ENCODE measurements around the gene SMARCB1. TPM values are rescaled to one million over a fixed set of nuclear protein-coding genes. Genes with fewer than 3 reads are reported as not detected.

Gene SMARCB1
- total and polyA plus RNA-seq, 2 of the 4 experiments (the other 2 are of a cell fraction) = 110 to 159 TPM

GRCh38 chr22:23847991-23848864, 61.5 kb downstream of the SMARCB1 start:
- WGBS, 2 experiments (ENCODE audit: extremely low coverage in 2 of 2, insufficient read length in 1 of 2) = 75% methylated on average over 12 of the region's 24 CpGs; no CpG with 5 or more reads in 1 of the 2 experiments
- no peak overlapping the region for H2BK5ac ChIP-seq (ENCODE audit: low read depth, low read length, poor library complexity, severe bottlenecking)
- no peak overlapping the region for H2AFZ ChIP-seq (replicated peaks; ENCODE audit: low read length, poor library complexity)
- no peak for DNase-seq
- no peaks in the 10 kb centered on the region for H3K79me1 ChIP-seq (ENCODE audit: low read depth in 1 of 2, low read length in 2 of 2)
- no peak overlapping the region for H3K56ac ChIP-seq (ENCODE audit: extremely low read depth, insufficient read depth, low read length)
- intact Hi-C loops (cut with micrococcal nuclease) (loop anchor here (5.0 kb wide), 3 partner anchors 76 to 306 kb away; partner anchors contain the start of gene MMP11), dilution Hi-C loops (cut with HindIII; ENCODE audit: low sequenced_read_pairs, unreplicated experiment) (no loop called here), in situ Hi-C loops (cut with MboI; ENCODE audit: low sequenced_read_pairs) (loop anchor here (10.0 kb wide), 1 partner anchor 323 kb away; no protein-coding TSS in a partner anchor)
- no peak overlapping the region for H4K5ac ChIP-seq (ENCODE audit: low read depth, low read length)
- no peak overlapping the region for H3K18ac ChIP-seq (ENCODE audit: low read depth, low read length)
- ATAC-seq (ENCODE audit: low read depth) = no peak
- no peak overlapping the region for H4K8ac ChIP-seq (ENCODE audit: low read depth in 2 of 2, low read length in 2 of 2)
- H4K20me1 ChIP-seq (ENCODE audit: insufficient read depth, low read length) = no peaks in the 10 kb centered on the region
- no peak overlapping the region for H2BK15ac ChIP-seq (ENCODE audit: low read depth, low read length)
- no peak overlapping the region for H4K91ac ChIP-seq (ENCODE audit: insufficient read depth, low read depth, low read length)
- no peak overlapping the region for H3K14ac ChIP-seq (replicated peaks; ENCODE audit: low read depth, low read length)
- H3K4ac ChIP-seq (ENCODE audit: low read depth, low read length) = no peak overlapping the region
- H2BK20ac ChIP-seq (ENCODE audit: low read depth, low read length) = no peak overlapping the region
- H3K9me1 ChIP-seq (ENCODE audit: insufficient read depth, low read length) = no peaks in the 10 kb centered on the region
- no peaks in the 10 kb centered on the region for H3K9me3 ChIP-seq (ENCODE audit: control insufficient read depth, insufficient read depth, low read length)
- H3K27me3 ChIP-seq (ENCODE audit: control insufficient read depth, insufficient read depth, low read length) = no peaks in the 10 kb centered on the region
- no peaks in the 10 kb centered on the region for H3K36me3 ChIP-seq (ENCODE audit: control insufficient read depth, insufficient read depth, low read length)
- no peak overlapping the region for H3K4me3 ChIP-seq (ENCODE audit: insufficient read depth, low read depth, low read length)
- H3K27ac ChIP-seq (ENCODE audit: insufficient read depth, low read length) = no peak overlapping the region
- TF ChIP-seq RFX5 (IDR thresholded peaks at IDR 0.05; ENCODE audit: low read depth, low read length) (no peak), RAD21 (IDR thresholded peaks at IDR 0.05; ENCODE audit: low read length) (no peak), MAFK (IDR thresholded peaks at IDR 0.05; ENCODE audit: low read depth, low read length) (no peak), BHLHE40 (IDR thresholded peaks at IDR 0.05; ENCODE audit: low read depth, low read length) (no peak), FOS (IDR thresholded peaks at IDR 0.05; ENCODE audit: low read depth, low read length) (no peak), CEBPB (IDR thresholded peaks at IDR 0.05; ENCODE audit: low read depth, low read length) (no peak), CHD1 (IDR thresholded peaks at IDR 0.05; ENCODE audit: low read depth, low read length) (no peak), POLR2A (IDR thresholded peaks at IDR 0.05; ENCODE audit: low read depth, low read length) (no peak)
- TF ChIP-seq, protein P1, sequence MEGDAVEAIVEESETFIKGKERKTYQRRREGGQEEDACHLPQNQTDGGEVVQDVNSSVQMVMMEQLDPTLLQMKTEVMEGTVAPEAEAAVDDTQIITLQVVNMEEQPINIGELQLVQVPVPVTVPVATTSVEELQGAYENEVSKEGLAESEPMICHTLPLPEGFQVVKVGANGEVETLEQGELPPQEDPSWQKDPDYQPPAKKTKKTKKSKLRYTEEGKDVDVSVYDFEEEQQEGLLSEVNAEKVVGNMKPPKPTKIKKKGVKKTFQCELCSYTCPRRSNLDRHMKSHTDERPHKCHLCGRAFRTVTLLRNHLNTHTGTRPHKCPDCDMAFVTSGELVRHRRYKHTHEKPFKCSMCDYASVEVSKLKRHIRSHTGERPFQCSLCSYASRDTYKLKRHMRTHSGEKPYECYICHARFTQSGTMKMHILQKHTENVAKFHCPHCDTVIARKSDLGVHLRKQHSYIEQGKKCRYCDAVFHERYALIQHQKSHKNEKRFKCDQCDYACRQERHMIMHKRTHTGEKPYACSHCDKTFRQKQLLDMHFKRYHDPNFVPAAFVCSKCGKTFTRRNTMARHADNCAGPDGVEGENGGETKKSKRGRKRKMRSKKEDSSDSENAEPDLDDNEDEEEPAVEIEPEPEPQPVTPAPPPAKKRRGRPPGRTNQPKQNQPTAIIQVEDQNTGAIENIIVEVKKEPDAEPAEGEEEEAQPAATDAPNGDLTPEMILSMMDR (conservative IDR thresholded peaks at IDR 0.05; ENCODE audit: low read depth, low read length) = no peak
- TF ChIP-seq, protein P2, sequence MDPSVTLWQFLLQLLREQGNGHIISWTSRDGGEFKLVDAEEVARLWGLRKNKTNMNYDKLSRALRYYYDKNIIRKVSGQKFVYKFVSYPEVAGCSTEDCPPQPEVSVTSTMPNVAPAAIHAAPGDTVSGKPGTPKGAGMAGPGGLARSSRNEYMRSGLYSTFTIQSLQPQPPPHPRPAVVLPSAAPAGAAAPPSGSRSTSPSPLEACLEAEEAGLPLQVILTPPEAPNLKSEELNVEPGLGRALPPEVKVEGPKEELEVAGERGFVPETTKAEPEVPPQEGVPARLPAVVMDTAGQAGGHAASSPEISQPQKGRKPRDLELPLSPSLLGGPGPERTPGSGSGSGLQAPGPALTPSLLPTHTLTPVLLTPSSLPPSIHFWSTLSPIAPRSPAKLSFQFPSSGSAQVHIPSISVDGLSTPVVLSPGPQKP (IDR thresholded peaks at IDR 0.05; ENCODE audit: borderline replicate concordance, low read depth, low read length) = no peak
- no peak overlapping the region for H3K23ac ChIP-seq (ENCODE audit: low read depth, low read length)
- POLR2A ChIA-PET (ENCODE audit: unreplicated experiment) = no interaction called here
- CTCF ChIA-PET = interaction anchor here (0.9 kb wide), 1 partner anchor 77 kb away, joined by 3 read pairs; no protein-coding TSS in a partner anchor
- H2AK9ac ChIP-seq (replicated peaks; ENCODE audit: low read depth, low read length, poor library complexity) = peak overlapping the region; percentile 70
- peaks cover 19% of the 10 kb centered on the region for H3K4me1 ChIP-seq (ENCODE audit: control insufficient read depth, insufficient read depth, low read length)
- no TSS peak for BruUV-seq (replicated peaks)
- no peak overlapping the region for H2BK120ac ChIP-seq (ENCODE audit: low read depth, low read length)
- H3K9ac ChIP-seq (ENCODE audit: low read depth, low read length) = no peak overlapping the region
- no peak overlapping the region for H3K4me2 ChIP-seq (ENCODE audit: low read depth, low read length)
- H2AK5ac ChIP-seq (ENCODE audit: low read depth, low read length) = peak overlapping the region; percentile 32; the same call in 1 of the 2 replicates
